CD4-positive, alpha-beta T cell treated with Interferon alpha-2 for 1 hour (primary cell): ENCODE data around the gene IL19.
A peak's percentile ranks its signal among the peaks of the same experiment; 100 is the strongest.
"Not testable (repeated sequence)": the region's sequence is repeated elsewhere in the genome, so short reads cannot be mapped to it uniquely, and the experiment has no call there.

Experiments used
- DNase-seq, 2 donors: peaks; one replicate each; pipeline ENCODE4 v3.0.0-alpha.2; 2020 to 2022

IL19 gene

DNA sequence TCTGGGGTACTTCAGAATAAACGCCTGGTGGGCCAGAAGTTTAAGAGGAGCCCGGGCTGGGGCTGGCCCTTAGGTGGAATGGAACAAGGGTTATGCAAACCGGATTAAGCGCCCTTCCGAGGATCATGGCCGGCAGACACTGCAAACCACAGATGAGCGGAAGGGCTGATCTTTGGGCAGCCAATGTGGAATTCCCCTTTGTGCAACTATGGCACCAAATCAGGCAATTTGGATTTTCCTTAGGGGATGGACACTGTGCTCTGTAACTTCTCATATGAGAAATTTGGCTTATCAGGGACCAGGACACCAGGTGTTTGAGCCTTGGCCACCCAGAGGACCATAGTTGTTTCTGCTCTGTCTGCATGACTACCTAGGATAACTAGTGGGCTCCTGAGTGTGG lies 7.5 kb downstream of the IL19 start:
- DNase-seq, result no peak

DNA sequence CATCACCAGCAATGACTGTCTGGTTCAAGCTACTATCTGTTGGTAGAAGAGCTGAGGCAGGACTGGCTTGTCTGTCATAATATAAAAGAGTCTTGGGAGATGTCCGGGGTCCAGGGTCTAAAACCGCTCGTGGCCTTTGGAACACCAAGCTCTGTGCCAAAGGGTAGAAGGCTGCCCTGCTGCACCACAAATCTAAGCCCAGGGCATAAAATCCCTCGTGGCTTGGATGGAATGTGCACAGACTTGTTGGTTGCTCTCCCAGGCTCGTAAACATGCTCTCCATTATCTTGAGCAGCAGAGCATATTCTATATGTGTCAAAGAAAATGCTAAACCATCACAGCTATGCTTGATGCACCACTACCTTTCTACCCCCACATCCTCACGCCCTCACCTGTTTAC lies 8.3 kb downstream of the IL19 start:
- DNase-seq, result not testable (repeated sequence)

DNA sequence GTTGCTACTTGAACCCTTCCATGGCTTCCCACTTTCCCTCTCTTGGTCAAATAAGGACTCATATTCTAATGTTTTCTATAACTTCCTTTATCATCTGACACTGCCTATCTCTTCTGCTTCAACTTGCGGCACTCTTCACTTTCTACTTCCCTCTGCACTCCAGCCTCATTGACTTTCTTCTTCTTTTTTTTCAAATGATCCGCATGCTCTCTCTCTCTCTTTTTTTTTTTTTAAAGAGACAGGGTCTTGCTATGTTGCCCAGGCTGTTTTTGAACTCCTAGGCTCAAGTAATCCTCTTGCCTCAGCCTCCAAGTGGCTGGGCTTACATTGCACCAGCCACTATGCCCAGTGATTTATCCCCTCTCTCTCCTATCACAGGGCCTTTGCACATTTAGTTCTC lies 9.1 kb downstream of the IL19 start:
- no peak for DNase-seq

DNA sequence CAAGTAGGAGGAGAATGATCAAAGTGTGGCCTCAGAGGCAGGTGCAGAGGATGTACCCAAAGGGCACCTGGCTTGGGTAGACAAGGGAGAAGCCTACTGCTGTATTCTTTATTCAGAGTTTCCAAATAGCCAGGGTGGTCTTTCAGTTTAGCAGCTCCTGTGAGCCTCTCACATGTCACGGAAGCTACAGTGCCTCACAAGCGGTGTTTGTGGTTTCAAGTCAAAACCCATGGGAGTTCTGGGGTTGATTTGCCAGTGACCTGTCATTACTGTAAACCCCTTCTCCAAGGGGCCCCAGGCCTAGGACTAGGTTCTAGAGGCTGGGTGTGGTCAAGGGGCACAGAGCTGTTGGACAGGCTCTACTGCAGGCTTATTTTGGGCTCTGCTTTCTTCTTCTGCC lies 11.9 kb downstream of the IL19 start:
- DNase-seq, result peak; percentile 27 to 28

DNA sequence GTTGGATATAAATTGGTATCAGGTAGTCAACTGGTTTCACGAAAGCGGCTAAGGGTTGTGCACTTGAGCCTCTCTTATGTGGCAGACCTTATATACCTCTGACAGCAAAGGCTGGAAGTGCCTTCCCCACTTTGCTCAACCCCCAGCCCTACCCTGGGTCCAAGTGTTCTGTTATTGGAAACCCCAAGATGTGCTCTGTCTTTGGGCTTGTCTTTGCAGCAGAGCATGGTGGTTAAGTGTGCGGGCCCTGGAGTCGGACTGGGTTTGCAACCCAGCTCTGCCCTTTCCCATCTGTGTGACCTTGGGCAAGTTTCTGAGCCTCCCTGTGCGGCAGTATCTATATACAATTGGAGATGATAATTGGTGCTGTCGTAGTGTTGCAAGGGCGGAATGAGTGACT lies 12.9 kb downstream of the IL19 start:
- no peak for DNase-seq

DNA sequence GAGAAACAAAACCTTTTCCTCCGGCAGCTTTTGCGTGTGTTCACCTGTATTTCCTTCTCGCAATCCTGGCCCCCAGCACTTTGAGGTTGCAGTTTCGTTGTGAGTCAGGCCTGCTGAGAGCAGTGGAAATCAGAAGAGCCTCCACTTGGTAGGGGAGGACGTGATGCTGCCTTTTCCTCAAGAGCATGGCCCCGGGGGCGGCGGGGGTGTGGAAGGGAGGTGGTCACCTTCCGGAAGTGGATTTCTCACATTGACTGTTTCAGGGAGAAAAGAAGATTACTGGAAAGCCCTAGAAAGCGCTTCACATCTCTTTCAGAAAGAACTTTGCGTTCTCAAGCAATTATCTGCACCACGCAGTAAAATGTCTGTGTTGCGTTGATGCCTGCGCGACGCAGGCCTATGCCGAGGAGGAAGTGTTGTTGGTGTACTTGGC lies 13.9 kb downstream of the IL19 start:
- DNase-seq, result peak; percentile 52 to 74

DNA sequence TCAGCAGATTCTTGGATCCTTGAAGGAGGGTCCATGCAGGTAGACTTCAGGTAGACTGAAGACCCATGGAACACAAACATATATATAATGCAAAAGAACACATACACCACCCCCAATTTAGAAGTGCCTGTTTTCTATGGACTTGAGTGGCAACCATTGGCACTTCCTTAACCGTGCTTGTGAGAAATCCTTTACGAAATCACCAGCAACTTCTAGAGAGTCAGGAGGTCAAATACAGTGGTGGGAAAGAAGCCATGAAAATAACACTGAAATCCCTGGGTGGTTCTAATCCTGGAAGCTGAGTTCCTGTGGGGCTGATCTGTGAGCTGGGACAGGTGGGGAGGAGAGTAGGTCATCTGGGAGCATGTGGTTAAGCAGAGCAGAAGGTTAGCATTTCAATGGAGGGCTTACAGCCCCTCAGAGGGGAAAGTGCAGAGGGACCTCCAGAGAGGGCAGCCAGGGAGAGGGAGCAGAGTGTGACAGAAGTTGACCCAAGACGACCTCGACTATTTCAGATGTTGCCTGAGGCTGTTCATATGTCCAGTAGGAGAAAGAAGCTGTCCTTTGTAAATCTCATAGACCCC lies 14.7 kb downstream of the IL19 start:
- DNase-seq, result no peak

DNA sequence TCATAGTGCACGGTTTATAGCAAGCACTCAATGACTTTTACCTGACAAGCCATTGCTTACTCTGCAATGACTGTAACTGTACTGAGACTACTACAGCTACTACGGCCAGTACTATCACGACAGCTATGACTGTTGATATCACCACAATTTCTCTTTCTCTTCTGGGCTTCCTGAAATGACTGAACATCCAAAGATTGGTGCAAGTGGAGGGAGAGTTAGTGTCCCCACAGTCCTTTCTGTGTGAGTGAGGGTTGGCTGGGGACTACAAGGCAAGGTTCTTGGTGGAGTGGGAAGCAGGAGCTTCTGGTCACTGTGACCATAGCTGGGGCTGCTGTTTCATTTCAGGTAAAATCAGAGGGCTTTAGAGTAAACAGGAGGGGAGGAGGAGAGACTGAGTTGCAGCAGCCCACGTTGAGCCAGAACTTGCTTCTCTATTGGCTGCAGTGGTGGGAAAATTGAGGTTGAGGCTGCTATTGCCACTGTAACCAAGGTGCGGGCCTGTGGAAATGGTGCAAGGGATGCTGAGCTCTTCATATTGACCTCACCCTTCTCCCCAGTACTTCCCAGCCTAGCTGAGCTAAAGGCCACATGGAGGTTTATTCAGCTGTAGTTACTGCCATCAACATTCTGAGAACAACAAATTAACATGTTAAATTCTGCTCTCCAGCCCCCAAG lies 15.8 kb downstream of the IL19 start:
- DNase-seq, result no peak

DNA sequence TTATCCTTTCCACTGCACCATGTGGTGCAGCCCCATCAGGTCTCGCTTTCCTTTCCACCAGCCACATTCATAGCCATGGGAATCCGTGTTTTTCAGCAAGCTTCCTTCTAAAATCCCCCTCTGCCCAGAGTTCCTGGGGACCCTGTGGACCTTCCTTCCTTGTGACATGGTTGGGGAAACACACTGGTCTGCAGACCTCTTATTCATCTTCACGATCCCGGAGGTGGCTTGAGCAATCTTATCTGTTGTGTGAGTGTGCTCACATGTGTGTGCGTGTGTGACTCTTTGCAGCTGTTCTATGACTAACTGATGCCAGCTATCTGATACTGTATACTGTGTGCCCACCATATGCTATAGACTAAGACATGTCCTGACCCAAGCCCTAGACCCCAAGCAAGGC lies 17.3 kb downstream of the IL19 start:
- no peak for DNase-seq

DNA sequence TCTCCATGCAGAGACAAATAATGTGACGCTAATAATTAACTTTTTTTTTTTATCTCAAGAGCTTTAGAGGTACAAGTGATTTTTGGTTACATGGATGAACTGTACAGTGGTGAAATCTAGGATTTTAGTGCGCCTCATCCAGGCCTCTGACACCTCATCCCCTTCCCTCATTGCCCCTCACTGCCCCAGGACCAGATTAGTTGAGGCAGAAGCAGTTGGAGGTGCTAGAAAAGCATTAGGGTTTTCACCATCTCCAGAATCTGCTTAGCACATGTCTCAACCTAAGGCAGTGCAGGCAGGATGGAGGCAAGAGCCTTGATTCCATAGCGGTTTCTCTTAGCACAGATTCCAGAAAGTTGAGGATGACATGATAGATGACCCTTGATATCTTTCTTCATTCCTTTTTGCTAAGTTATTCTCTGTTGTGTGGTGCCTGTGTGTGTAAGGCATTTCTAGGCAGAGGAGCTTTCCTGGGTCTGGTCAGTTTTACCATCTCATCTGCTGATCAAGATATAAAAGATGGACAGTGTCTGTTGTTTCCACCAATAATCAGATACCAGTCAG lies 18.0 kb downstream of the IL19 start:
- no peak for DNase-seq

DNA sequence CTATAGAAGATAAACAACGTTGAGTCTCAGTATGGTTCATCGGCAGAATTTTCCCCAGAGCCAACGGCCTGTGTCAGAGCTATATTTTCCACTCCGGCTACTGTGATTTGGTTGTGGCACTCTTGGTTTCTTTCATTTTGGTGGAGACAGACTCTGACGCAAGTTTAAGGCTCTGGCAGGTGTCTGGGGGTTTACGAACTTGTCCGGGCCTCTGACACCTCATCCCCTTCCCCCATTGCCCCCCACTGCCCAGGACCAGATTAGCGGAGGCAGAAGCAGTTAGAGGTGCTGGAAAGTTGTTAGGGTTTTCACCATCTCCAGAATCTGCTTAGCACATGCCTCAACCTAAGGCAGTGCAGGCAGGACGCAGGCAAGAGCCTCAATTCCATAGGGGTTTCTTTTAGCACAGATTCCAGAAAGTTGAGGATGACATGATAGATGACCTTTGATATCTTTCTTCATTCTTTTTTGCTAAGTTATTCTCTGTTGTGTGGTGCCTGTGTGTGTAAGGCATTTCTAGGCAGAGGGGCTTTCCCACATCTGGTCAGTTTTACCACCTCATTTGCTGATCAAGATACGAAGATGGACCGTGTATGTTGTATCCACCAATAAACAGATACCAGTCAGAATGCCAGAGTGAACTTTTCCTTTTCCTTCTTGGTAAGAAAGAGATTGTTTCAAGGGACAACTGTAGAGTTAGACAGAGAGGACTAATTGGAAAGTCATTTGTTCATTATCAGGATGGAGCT lies 20.1 kb downstream of the IL19 start:
- DNase-seq, result no peak

DNA sequence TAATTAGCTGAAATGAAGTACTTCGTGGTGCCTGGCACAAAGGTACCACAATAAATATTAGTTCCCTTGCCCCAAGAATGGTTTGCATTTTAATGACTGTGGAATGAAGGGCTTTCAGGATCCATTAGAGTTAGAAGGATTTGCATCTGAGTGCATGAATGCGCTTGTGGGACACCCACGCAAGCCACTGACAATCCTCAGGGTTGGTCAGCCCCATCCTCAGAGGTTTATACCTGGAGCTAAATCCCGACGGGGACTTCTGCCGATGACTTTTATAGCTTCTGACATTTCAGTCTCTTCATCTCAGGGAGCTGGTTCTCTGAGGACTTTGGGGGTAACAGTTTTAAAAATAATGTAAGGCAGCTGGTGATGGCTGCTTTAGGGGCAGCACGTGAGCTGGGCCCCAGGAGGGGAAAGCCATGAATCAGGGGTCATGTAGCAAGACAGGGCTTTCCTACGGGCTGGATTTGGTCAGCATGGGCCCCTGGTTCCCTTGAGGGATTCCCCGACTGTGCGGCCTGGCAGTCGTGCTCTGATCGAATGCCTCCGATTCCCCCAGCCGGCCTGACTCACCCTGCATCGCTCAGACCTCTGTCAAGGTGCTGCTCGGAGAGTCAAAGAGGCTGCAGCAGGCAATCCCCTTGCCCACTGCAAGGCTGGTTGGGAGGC lies 22.5 kb downstream of the IL19 start:
- no peak for DNase-seq

DNA sequence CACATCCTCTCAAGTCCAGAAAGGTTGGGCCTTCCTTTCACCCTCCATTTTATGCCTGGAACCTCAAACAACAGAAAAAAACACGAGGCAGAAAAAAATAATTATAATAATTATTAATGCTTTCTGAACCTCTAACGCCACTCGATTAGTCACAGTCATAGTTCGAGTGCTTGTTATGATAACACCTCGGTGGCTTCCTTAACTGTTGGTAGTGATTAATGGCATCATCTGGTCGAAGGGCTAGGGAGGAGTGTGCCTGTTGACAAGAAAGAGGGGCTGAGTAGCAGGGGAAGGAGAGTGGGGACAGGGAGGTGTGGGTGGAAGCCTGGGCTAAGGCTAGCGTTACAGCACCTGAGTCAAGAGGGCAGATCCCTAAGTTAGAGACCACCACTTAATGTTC lies 23.0 kb downstream of the IL19 start:
- DNase-seq, result no peak

DNA sequence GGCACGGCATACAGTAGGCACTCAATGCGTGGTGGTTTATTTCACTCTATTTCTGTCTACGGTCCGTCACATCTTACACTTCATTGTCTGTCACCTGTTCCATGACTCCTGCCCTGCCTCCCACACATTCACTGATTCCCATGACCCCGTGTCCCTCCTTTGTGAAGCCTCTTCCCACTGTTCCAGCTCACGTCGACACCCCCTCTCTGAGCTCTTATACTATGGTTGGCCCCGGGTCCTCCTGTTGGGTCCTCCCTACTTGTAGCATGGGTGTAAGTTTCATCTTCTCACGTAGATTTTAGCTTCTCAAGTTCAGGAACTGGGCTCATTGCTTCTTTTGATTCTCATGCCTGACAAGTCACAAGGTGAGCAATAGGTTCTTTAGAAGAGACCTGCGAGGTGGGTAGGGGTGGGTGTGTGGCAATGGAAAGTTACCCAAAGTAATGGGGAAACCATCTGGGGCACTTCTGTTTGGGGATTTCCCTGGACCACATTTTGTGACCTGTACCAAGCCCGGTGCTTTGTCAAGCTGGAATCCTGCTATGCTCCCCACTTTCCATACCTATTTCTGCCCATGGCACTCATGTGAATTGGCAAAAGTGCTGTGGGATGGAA lies 23.8 kb downstream of the IL19 start:
- no peak for DNase-seq

DNA sequence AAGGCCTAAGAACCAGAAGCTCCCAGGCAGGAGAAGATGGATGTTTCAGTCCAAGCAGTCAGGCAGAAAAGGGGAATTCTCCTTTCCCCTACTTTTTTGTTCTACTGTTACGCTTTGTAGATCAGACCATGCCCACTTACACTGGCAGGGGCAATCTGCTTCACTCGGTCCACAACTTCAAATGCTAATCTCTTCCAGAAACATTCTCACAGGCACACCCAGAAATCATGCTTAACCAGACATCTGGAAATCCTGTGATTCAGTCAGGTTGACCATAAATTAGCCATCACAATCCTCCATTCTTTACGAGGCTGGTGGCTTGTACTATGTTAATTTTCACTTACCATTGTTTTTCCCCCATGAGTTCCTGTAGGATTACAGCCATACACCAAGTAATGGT lies 25.5 kb downstream of the IL19 start:
- no peak for DNase-seq

DNA sequence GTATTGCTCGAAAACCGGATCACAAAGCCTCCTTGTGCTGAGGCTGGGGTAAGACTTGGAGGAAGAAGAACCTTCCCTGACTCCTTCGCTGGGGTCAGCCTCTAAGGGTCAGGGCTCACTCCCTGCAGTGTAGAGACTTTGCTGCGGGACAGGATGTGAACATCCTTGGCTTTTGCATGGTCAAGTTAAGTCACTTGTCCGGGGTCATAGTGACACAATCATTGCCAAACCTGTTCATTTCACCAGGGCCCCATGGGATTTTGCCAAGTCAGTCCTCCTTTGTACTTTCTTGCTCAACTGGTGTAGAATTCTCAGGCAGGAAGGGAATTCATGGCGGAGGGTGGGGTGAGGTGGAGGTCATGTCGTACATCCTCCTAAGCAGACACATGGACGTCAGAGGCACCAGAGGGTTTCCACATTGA lies 26.4 kb downstream of the IL19 start:
- DNase-seq, result no peak

DNA sequence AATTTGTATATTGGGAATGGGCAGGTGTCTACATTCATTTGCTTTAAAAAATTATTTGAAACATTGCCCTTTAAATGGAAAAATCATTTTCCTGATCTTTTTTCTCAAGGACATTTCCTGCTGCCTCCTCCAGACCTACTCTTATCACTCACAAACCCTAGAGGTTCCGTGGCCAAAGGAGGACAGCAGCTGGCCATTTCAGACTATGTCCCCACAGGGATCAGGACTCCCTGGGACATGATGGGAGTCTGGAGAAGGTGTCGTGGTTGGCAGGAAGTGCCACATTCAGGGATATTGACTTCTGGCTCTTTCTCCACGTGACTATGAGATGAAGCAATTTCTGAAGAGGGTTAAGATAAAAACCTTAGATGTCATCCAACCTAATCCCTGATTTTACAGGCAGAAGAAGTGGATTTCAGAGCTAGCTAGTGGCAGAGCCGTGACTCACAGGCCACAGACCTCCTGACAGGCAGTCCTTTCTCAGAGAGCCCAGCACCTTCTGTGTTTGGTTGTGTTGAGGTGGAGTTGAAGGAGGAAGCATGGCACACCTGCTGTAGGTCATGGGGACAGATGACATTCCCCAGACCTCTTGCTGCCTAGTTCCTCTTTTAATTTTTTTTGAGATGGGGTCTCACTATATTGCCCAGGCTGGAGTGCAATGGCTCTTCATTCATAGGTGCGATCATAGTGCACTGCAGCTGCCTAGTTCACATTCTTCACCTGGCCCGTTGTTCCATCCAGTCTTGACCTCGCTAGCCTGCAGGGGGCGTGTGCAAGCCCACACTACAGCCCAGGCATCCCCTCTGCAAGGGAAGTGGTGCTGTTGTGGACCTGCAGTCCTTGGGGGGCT lies 27.2 kb downstream of the IL19 start:
- DNase-seq, result peak; percentile 21 to 48

DNA sequence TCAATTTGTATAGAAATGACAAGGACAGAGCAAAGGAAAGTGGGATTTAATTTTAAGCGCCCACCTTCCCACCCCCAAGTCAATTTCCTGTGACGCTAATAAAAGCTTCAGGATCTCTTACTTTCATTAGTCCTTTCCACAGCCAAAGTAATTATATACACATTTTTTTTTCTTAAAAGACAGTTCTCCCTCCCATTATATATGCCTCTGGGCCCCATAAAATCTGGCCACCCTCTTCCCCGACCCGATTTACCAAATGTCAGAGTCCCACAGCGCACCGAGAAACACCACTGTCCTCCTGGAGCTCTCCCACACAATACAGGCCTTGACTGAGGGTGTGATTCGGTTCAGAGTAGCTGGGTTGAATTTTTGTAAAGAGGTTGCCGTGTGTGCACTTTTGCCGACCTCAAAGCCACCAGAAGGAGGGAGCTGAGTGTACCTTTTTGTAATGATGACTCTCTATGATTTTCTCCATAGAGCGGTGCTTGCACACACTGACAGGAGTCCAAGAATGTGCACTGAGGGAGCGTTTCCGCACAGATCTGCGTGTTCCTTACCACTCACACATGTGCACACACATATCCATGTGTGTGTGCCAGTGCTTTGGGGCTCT lies 27.9 kb downstream of the IL19 start:
- DNase-seq, result no peak

DNA sequence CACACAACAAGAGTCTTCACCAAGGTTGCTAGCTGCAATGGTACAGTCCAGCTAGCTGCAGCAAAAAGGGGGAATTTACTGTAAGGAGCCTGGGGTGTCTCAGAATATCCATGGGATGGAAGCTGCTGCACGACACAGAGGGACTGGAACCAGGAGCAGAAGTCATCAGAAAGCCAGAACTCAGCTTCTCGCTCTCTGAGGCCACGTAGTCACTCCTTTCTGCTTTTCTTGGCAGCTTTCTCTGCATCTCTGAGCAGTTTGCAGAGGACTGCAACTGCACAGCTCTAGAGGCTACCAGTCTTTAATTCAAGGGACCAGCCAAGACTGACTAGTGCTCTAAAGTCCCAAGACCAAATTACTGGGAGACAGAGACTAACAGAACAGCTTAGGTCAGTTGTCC lies 28.7 kb downstream of the IL19 start:
- no peak for DNase-seq

DNA sequence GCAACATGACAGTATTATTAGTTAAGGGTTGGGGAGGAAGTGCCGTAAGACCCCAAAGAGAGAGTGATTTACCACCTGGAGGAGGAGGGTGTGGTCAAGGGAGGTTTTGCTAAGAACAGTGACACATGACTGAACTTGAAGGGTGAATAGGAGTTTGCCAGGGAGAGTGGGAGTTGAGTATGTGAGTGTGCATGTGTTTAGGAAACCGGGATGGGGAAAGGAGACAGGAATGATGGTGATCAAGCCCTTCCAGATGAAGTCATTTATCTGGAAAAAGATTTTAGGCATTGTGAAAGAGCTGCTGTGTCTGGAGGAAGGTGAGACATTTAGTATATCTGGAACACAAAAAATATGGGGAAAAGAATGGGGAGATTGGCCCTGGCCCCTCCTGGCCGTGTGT lies 29.8 kb downstream of the IL19 start:
- no peak for DNase-seq

DNA sequence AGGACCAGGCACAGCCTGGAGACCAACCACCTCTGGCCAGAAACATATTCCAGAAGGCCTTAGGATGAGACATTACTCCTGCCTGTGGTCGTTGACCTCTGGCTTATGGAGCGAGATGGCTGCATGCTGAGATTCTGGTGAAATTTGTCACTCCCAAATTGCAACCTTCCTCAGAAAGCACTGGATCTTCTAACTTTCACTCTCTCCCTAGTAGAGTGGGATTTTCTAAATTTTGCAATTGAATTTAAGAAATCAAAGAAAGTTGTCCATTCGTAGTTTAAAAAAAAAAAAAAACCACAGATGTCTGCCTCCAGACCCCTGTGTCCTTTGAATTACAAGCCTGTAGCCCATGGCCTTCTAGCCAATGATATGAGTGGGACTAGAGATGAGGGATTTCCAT lies 30.3 kb downstream of the IL19 start:
- DNase-seq, result no peak

DNA sequence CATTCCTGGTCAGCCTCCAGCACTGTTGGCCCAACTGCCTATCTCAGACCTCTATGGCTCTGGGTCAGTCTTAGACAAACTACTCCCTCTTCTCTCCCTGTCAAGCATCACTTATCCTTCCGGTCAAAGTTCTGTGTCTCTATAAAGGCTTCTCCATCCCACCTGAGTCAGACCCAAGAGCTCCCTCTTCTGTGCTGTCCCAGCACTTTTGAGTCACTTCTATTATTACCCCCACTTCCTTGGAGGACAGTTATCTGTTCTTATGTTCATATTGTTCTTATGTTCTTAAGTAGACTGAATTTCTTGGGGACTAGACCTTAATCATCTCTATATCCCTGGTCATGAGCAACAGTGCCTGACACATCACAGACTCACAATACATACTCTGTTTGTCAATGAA lies 30.9 kb downstream of the IL19 start:
- DNase-seq, result no peak
